Progenitor cell of endocrine pancreas (in vitro differentiated cells): ENCODE measurements around the gene TNFAIP1. TPM values are rescaled to one million over a fixed set of nuclear protein-coding genes. Genes with fewer than 3 reads are reported as not detected.
"Not testable (repeated sequence)": the region's sequence is repeated elsewhere in the genome, so short reads cannot be mapped to it uniquely, and the experiment has no call there.

Source experiments
- DNase-seq: peaks from one replicate; pipeline ENCODE4 v3.0.0; 2021; ENCODE audit warnings: low spot score; ENCODE audit not compliant: unreplicated experiment
- H3K27ac Mint-ChIP-seq: 2 replicates; pipeline ENCODE4 v1.8.0; 2021; ENCODE audit warnings: mild to moderate bottlenecking, moderate library complexity, mixed read lengths
- H3K27me3 Mint-ChIP-seq: 2 replicates; pipeline ENCODE4 v1.8.0; 2021; ENCODE audit warnings: mixed read lengths
- H3K36me3 Mint-ChIP-seq: 2 replicates; pipeline ENCODE4 v1.8.0; 2022; ENCODE audit warnings: mixed read lengths; ENCODE audit not compliant: insufficient read depth
- H3K4me1 Mint-ChIP-seq: 2 replicates; pipeline ENCODE4 v1.8.0; 2021; ENCODE audit warnings: low read depth, mixed read lengths
- H3K4me3 Mint-ChIP-seq: 2 replicates; pipeline ENCODE4 v1.8.0; 2021; ENCODE audit warnings: low read depth, mild to moderate bottlenecking, moderate library complexity, mixed read lengths
- H3K9me3 Mint-ChIP-seq: 2 replicates; pipeline ENCODE4 v1.8.0; 2021; ENCODE audit warnings: low read depth, mixed read lengths
- CTCF ChIP-seq: fragments of 200-600 bp; sonication (generic); IDR thresholded peaks from one replicate; pipeline ENCODE4 v1.5.0; 2021; ENCODE audit warnings: antibody characterized with exemption, mild to moderate bottlenecking; ENCODE audit not compliant: unreplicated experiment
- total RNA-seq: library from RNA; stranded (reverse); gene quantifications from 2 replicates; pipeline ENCODE4 v1.2.1, GENCODE V29; 2021

The TNFAIP1 gene
- total RNA-seq, 1 donor from 2014 or later, result 50.9 TPM

- DNase-seq, result no peak
- peaks cover 3% of the 10 kb centered on the region for H3K36me3 Mint-ChIP-seq
- H3K27ac Mint-ChIP-seq, result peak overlapping the region; percentile 15
- peaks cover 24% of the 10 kb centered on the region for H3K4me1 Mint-ChIP-seq
- TF ChIP-seq CTCF, result no peak
- H3K4me3 Mint-ChIP-seq, result no peak overlapping the region
- H3K9me3 Mint-ChIP-seq, result no peaks in the 10 kb centered on the region
- no peaks in the 10 kb centered on the region for H3K27me3 Mint-ChIP-seq
Observed at GRCh38 chr17:28338056-28338768, 2.7 kb downstream of the TNFAIP1 start.

- H3K27ac Mint-ChIP-seq, H3K27me3 Mint-ChIP-seq, DNase-seq, H3K4me3 Mint-ChIP-seq, H3K36me3 Mint-ChIP-seq, H3K9me3 Mint-ChIP-seq: not testable (repeated sequence)
- peaks cover 23% of the 10 kb centered on the region for H3K4me1 Mint-ChIP-seq
Observed at GRCh38 chr17:28338769-28339212, 3.2 kb downstream of the TNFAIP1 start.

GRCh38 chr17:28339431-28339830 is 3.9 kb downstream of the TNFAIP1 start:
- Mint-ChIP-seq H3K4me3 (no peak overlapping the region), H3K4me1 (peaks cover 17% of the 10 kb centered on the region), H3K27ac (no peak overlapping the region), H3K9me3 (no peaks in the 10 kb centered on the region), H3K27me3 (no peaks in the 10 kb centered on the region), H3K36me3 (peaks cover 3% of the 10 kb centered on the region)
- DNase-seq, result no peak
- TF ChIP-seq CTCF, result no peak

- Mint-ChIP-seq H3K4me3 (no peak overlapping the region), H3K4me1 (peaks cover 10% of the 10 kb centered on the region), H3K36me3 (peaks cover 3% of the 10 kb centered on the region), H3K27ac (no peak overlapping the region), H3K27me3 (no peaks in the 10 kb centered on the region), H3K9me3 (no peaks in the 10 kb centered on the region)
- TF ChIP-seq CTCF, result no peak
- no peak for DNase-seq
Observed at GRCh38 chr17:28340374-28340773, 4.8 kb downstream of the TNFAIP1 start.

GRCh38 chr17:28341516-28341915 is 6.0 kb downstream of the TNFAIP1 start:
- no peak overlapping the region for H3K27ac Mint-ChIP-seq
- no peaks in the 10 kb centered on the region for H3K9me3 Mint-ChIP-seq
- H3K4me3 Mint-ChIP-seq, result no peak overlapping the region
- H3K4me1 Mint-ChIP-seq, result peaks cover 10% of the 10 kb centered on the region
- peaks cover 4% of the 10 kb centered on the region for H3K36me3 Mint-ChIP-seq
- H3K27me3 Mint-ChIP-seq, result no peaks in the 10 kb centered on the region
- no peak for TF ChIP-seq CTCF
- DNase-seq, result no peak

GRCh38 chr17:28342313-28342712 is 6.8 kb downstream of the TNFAIP1 start:
- no peaks in the 10 kb centered on the region for H3K27me3 Mint-ChIP-seq
- no peaks in the 10 kb centered on the region for H3K9me3 Mint-ChIP-seq
- TF ChIP-seq CTCF, result no peak
- H3K36me3 Mint-ChIP-seq, result peaks cover 6% of the 10 kb centered on the region
- no peak for DNase-seq
- H3K4me1 Mint-ChIP-seq, result peaks cover 2% of the 10 kb centered on the region
- peak overlapping the region; percentile 59 for H3K27ac Mint-ChIP-seq
- no peak overlapping the region for H3K4me3 Mint-ChIP-seq
